ENCODE data around the gene NLRP12.

- TF ChIP-seq ZNF565 (CRISPR knock-in tag; conservative IDR thresholded peaks at IDR 0.05; ENCODE audit: low read depth) (no peak), PPARA (CRISPR knock-in tag; IDR thresholded peaks at IDR 0.05; ENCODE audit: borderline replicate concordance) (no peak), ISL1 (CRISPR knock-in tag; IDR thresholded peaks at IDR 0.05) (no peak)
- TF ChIP-seq, protein P1, sequence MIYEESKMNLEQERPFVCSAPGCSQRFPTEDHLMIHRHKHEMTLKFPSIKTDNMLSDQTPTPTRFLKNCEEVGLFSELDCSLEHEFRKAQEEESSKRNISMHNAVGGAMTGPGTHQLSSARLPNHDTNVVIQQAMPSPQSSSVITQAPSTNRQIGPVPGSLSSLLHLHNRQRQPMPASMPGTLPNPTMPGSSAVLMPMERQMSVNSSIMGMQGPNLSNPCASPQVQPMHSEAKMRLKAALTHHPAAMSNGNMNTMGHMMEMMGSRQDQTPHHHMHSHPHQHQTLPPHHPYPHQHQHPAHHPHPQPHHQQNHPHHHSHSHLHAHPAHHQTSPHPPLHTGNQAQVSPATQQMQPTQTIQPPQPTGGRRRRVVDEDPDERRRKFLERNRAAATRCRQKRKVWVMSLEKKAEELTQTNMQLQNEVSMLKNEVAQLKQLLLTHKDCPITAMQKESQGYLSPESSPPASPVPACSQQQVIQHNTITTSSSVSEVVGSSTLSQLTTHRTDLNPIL (CRISPR knock-in tag; IDR thresholded peaks at IDR 0.05; ENCODE audit: low read depth), result no peak
- TF ChIP-seq, protein P2, sequence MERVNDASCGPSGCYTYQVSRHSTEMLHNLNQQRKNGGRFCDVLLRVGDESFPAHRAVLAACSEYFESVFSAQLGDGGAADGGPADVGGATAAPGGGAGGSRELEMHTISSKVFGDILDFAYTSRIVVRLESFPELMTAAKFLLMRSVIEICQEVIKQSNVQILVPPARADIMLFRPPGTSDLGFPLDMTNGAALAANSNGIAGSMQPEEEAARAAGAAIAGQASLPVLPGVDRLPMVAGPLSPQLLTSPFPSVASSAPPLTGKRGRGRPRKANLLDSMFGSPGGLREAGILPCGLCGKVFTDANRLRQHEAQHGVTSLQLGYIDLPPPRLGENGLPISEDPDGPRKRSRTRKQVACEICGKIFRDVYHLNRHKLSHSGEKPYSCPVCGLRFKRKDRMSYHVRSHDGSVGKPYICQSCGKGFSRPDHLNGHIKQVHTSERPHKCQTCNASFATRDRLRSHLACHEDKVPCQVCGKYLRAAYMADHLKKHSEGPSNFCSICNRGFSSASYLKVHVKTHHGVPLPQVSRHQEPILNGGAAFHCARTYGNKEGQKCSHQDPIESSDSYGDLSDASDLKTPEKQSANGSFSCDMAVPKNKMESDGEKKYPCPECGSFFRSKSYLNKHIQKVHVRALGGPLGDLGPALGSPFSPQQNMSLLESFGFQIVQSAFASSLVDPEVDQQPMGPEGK (CRISPR knock-in tag; IDR thresholded peaks at IDR 0.05; ENCODE audit: borderline replicate concordance), result no peak; the same call in 1 of the 2 replicates
These were observed 45.0 kb upstream of the NLRP12 start for GRCh38 chr19:53868892-53869804.

Measured in SK-N-SH treated with all-trans-retinoic acid at 6 μM for 48 hours (cell line).